ENCODE data around the gene SLC5A10.
"Not testable (repeated sequence)": the region's sequence is repeated elsewhere in the genome, so short reads cannot be mapped to it uniquely, and the experiment has no call there.

SLC5A10 gene

GRCh38 chr17:18955009-18955408 lies 3.0 kb downstream of the SLC5A10 start:
- no peak for TF ChIP-seq CTCF (IDR thresholded peaks at IDR 0.05; ENCODE audit: extremely low read depth, missing control alignments)
- no peak for DNase-seq (ENCODE audit: low spot score)

- not testable (repeated sequence) for DNase-seq (ENCODE audit: low spot score)
Observed at GRCh38 chr17:18956021-18956420, 4.1 kb downstream of the SLC5A10 start.

GRCh38 chr17:18956581-18956980 lies 4.6 kb downstream of the SLC5A10 start:
- no peak for DNase-seq (ENCODE audit: low spot score)
- no peak for TF ChIP-seq CTCF (IDR thresholded peaks at IDR 0.05; ENCODE audit: extremely low read depth, missing control alignments)

- no peak for TF ChIP-seq CTCF (IDR thresholded peaks at IDR 0.05; ENCODE audit: extremely low read depth, missing control alignments)
- DNase-seq (ENCODE audit: low spot score): no peak
Observed at GRCh38 chr17:18957831-18958230, 5.9 kb downstream of the SLC5A10 start.

- DNase-seq (ENCODE audit: low spot score): no peak
- TF ChIP-seq CTCF (IDR thresholded peaks at IDR 0.05; ENCODE audit: extremely low read depth, missing control alignments): no peak
Observed at GRCh38 chr17:18958611-18959010, 6.6 kb downstream of the SLC5A10 start.

- TF ChIP-seq CTCF (IDR thresholded peaks at IDR 0.05; ENCODE audit: extremely low read depth, missing control alignments): no peak
- DNase-seq (ENCODE audit: low spot score): no peak
Observed at GRCh38 chr17:18959071-18959844, 7.3 kb downstream of the SLC5A10 start.

GRCh38 chr17:18959845-18960240 lies 7.9 kb downstream of the SLC5A10 start:
- no peak for DNase-seq (ENCODE audit: low spot score)
- TF ChIP-seq CTCF (IDR thresholded peaks at IDR 0.05; ENCODE audit: extremely low read depth, missing control alignments): no peak

GRCh38 chr17:18960241-18960665 lies 8.3 kb downstream of the SLC5A10 start:
- DNase-seq (ENCODE audit: low spot score): no peak
- TF ChIP-seq CTCF (IDR thresholded peaks at IDR 0.05; ENCODE audit: extremely low read depth, missing control alignments): no peak

Measured in GM20000 (cell line).